GM21390 (cell line): ENCODE measurements around the gene CPA2.

Source experiments
- ATAC-seq: cut with Tn5 transposase; IDR thresholded peaks from one replicate; pipeline ENCODE4 v1.9.1; 2021; ENCODE audit not compliant: unreplicated experiment

CPA2 gene

GRCh38 chr7:130279286-130279685 lies 12.6 kb downstream of the CPA2 start:
- no peak for ATAC-seq

- ATAC-seq: no peak
Measured at GRCh38 chr7:130279906-130280305, 13.2 kb downstream of the CPA2 start.

DNA sequence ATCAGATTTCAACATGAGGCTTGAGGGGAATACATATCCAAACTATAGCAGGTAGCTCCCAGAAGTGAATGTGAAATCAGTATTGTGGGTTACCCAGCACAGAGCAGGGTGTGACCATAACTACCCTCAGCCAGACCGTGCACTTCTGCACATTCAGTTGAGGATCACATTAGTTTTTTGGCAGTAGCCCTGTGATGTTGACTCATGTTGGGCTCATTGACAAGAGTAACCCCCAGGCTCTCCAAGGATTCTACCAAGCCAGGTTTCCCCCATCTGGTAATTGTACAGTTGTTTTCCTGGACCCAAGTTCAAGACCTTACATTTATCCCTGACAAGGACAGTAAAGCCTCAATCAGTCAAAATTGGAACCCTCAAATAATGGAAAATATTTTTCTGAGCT lies 14.6 kb downstream of the CPA2 start:
- ATAC-seq: no peak

DNA sequence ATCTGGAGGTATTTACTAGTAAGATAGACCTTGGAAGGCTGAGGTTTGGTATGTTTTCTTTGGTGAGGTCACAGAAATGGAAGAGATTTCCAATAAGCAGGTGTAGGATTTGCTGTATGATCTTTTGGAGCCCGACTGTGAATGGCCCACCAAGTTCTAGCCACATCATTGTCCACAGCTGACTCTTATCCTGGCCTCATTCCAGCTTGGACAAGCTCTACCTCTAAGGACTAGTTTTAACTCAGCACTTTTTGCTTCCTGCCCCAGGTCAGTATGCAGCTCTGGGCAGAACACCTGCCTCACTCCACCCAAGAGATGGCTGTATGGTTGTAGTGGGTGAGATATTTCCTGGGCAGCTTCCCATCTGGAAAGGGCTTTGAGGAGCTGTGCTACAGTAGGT lies 20.2 kb downstream of the CPA2 start:
- no peak for ATAC-seq

GRCh38 chr7:130288168-130288567 lies 21.5 kb downstream of the CPA2 start:
- no peak for ATAC-seq

- no peak for ATAC-seq
Measured at GRCh38 chr7:130288829-130289228, 22.2 kb downstream of the CPA2 start.

DNA sequence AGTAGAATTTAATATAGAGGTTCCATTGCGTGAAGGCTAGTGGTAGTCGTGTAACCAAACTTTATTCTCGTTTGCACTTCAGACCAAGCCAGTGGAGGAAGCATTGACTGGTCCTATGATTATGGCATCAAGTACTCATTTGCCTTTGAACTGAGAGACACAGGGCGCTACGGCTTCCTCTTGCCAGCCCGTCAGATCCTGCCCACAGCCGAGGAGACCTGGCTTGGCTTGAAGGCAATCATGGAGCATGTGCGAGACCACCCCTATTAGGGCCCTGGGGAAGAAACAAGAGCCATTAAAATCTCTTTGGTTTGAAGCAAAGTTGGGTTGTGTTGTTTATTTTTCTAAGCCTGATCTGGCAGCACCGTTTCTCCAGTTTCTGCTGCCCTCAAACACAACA lies 22.8 kb downstream of the CPA2 start:
- ATAC-seq: no peak

- ATAC-seq: no peak
Measured at GRCh38 chr7:130290745-130291144, 24.1 kb downstream of the CPA2 start.

DNA sequence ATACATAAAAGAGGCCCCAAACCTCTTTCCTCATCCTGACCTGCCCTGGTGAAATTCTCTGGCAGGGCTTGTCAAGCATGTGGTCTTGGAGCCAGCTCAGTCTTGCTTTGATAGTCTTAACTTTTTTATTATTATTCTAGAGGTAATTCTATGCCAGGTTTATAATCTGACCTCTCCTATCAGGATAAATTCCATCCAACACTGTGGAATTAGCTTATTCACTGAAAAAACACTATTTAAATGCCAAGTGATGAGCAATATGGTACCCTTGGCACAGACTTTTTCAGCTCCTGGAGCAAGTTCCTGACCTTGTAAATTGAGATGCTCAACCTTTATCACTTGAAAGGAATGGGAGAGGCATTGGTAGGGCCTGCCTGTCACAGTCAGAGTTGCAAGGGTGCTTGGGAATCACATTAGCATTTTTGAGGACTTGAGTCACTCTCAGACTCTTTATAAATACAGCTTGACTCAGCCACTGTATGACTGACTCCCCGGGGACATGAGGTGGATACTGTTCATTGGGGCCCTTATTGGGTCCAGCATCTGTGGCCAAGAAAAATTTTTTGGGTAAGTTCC lies 26.1 kb downstream of the CPA2 start, which contains the start of gene CPA4:
Gene CPA4, plus strand, starts transcription at position 480 of the 576 bp plus-strand sequence. Its CDS starts 20 bp downstream, at position 500.
- no peak for ATAC-seq

DNA sequence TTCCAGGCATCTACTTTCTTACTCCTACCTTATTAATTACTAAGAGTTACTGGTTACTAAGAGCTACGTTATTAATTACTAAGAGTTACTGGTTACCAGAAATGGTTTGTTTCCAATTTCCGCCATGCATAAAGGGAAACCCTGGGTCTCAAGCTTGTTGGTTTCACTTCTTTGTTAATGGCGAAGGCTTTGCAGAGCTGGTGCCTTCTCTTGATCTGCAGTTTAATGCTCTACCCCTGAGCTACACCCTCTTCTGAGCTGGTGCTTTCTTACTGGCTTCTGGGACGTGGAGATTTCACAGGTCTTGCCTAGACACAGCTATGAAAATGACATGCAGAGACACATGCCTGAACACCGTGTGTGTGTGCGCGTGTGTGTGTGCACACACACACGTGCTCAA lies 26.9 kb downstream of the CPA2 start:
- ATAC-seq: no peak

GRCh38 chr7:130294314-130294713 lies 27.7 kb downstream of the CPA2 start:
- ATAC-seq: no peak

DNA sequence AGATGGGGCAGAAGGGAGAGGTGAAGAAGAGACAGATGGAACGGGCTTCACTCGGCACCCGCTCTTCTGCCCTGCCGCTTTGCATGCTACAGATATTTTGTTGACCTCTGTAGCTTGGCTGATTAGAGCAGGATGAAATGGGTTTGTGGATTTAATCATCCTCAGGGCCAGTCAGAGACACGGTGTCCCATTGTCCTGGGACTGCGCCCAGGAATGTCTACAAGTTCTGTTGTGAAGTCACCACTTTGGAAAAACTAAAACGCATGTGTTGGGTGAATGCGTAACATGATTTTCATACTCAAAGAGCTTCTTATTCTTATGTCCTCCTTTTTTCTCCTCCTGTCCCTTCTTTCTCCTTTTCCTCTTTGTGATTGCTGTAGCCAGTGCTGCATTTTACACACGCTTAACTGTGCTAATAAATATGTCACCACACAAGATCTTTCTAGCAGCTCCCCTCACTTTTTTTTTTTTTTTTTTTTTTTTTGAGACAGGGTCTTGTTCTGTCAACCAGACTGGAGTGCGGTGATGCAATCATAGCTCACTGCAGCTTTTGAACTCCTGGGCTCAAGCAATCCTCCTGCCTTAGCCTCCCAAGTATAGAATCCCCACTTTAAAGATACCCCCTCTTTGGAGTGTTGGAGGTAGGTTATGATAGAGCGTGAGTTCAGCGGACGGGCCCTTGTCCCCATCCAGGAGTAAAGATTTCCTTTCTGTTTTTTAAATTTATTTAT lies 29.7 kb downstream of the CPA2 start:
- no peak for ATAC-seq

- ATAC-seq: no peak
Measured at GRCh38 chr7:130297628-130298543, 31.2 kb downstream of the CPA2 start.

- ATAC-seq: no peak
Measured at GRCh38 chr7:130298544-130299326, 32.1 kb downstream of the CPA2 start.

DNA sequence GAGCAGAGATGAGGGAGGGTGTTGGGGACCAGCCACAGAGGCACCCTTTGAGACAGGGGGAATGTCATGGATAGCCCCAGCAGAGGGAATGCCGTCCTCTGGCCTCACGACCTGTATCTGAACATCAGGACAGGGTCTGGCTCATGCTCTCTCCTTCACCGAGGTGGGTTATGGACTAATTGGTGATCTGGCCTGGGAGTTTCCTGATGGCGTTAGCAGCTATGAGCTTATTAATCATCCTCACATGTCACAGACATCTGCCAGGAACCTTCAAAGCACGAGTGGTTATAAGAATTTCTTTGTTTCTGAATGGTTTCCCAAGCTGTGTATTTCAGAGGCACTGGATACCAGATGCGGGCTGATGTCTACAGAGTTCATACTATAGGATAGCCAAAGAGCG lies 33.2 kb downstream of the CPA2 start:
- no peak for ATAC-seq

GRCh38 chr7:130301501-130302020 lies 34.9 kb downstream of the CPA2 start:
- no peak for ATAC-seq

GRCh38 chr7:130302649-130303048 lies 36.0 kb downstream of the CPA2 start:
- no peak for ATAC-seq

GRCh38 chr7:130303127-130303526 lies 36.5 kb downstream of the CPA2 start:
- ATAC-seq: no peak

GRCh38 chr7:130303551-130303950 lies 36.9 kb downstream of the CPA2 start:
- ATAC-seq: no peak

- no peak for ATAC-seq
Measured at GRCh38 chr7:130303982-130304381, 37.3 kb downstream of the CPA2 start.

DNA sequence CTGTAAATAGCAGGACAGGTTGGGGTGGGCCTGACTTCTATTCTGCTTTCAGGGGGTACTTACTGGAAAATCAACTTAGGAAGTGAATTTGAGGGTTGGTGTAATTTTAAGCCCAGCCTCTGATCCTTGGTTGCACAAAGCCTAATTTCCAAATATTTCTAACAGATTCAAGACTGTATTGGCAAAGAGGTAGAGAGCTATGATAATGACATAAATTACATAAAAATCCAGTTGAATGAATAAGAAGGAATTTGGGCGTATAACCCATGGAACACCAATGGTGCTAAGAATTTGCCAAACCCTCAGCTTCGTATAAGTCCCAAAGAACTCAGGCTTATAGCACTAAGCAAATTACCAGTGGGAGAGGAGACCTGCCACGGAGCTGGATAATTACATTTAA lies 38.2 kb downstream of the CPA2 start:
- no peak for ATAC-seq
